Sigmoid colon (tissue), 4 donors: ENCODE data around the gene MEIG1.

ENCODE experiments used
- EP300 ChIP-seq, 4 donors: sonication (generic); formaldehyde crosslinking; IDR thresholded peaks; one replicate each; pipeline ENCODE4 v1.6.1; 2017; ENCODE audit warnings: antibody characterized with exemption in 4 of 4
- POLR2A ChIP-seq, 2 donors: fragments of 450-650 bp; IDR thresholded peaks; one replicate each; pipeline ENCODE4 v1.6.1; 2016; ENCODE audit warnings: antibody characterized with exemption in 2 of 2, mild to moderate bottlenecking in 2 of 2, moderate library complexity in 2 of 2
- POLR2AphosphoS5 ChIP-seq, 4 donors: sonication (generic); formaldehyde crosslinking; IDR thresholded peaks; one replicate each; pipeline ENCODE4 v1.6.1; 2017; ENCODE audit warnings: antibody characterized with exemption in 4 of 4
- TF ChIP-seq, protein P1 (sequence below), 4 experiments: fragments of 450-650 bp in 3 of 4; fragments of 200-600 bp in 1 of 4; IDR thresholded peaks; one replicate each; pipeline ENCODE4 v1.5.1; 2016 to 2019; ENCODE audit warnings: antibody characterized with exemption in 4 of 4, mild to moderate bottlenecking in 3 of 4, moderate library complexity in 2 of 4

DNA sequence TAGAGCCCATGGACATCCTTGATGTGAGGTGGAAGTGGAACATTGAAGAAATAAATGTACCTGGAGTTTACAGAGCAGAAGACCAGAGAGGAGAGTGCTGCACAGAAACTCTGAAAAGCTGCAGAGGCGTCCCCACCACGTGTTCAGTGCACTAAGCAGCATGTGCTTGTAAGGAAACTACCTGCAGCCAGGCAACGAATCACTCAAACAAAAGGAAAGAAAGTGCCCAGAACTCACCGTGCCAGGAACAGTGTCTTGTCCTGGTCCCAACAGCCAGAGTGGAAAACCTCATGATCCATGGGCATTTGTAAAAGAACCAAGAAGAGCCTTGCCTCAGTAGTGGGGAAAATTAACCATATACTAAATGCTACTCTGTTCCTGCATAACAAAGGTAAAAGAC is 48.2 kb upstream of the MEIG1 start:
- TF ChIP-seq POLR2A (IDR thresholded peaks at IDR 0.05) (no peak), POLR2AphosphoS5 (IDR thresholded peaks at IDR 0.05) (no peak), EP300 (IDR thresholded peaks at IDR 0.05) (no peak)
- TF ChIP-seq, protein P1, sequence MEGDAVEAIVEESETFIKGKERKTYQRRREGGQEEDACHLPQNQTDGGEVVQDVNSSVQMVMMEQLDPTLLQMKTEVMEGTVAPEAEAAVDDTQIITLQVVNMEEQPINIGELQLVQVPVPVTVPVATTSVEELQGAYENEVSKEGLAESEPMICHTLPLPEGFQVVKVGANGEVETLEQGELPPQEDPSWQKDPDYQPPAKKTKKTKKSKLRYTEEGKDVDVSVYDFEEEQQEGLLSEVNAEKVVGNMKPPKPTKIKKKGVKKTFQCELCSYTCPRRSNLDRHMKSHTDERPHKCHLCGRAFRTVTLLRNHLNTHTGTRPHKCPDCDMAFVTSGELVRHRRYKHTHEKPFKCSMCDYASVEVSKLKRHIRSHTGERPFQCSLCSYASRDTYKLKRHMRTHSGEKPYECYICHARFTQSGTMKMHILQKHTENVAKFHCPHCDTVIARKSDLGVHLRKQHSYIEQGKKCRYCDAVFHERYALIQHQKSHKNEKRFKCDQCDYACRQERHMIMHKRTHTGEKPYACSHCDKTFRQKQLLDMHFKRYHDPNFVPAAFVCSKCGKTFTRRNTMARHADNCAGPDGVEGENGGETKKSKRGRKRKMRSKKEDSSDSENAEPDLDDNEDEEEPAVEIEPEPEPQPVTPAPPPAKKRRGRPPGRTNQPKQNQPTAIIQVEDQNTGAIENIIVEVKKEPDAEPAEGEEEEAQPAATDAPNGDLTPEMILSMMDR (IDR thresholded peaks at IDR 0.05), result no peak
